Fibroblast of lung (primary cell): ENCODE results near the gene PTPN23.

ENCODE experiments used
- EZH2 ChIP-seq: IDR thresholded peaks from 2 replicates; pipeline ENCODE4 v1.5.1; 2012; ENCODE audit warnings: low read length, control low read depth, mild to moderate bottlenecking; ENCODE audit errors: missing control alignments
- TF ChIP-seq, protein P1 (sequence below), 2 donors: IDR thresholded peaks in 1 of 2; conservative IDR thresholded peaks in 1 of 2; 1 replicate in 1 of 2; 2 replicates in 1 of 2; pipeline ENCODE4 v1.5.1; 2011 to 2012; ENCODE audit warnings: low read length in 2 of 2, control low read depth in 1 of 2, inconsistent platforms in 1 of 2, low read depth in 1 of 2, mild to moderate bottlenecking in 1 of 2

DNA sequence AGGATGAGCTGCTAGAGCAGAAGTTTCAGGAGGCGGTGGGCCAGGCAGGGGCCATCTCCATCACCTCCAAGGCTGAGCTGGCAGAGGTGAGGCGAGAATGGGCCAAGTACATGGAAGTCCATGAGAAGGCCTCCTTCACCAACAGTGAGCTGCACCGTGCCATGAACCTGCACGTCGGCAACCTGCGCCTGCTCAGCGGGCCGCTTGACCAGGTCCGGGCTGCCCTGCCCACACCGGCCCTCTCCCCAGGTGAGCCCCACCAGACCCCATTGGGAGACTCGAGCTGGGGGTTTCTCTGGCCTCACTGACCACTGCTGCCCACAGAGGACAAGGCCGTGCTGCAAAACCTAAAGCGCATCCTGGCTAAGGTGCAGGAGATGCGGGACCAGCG is 28.0 kb downstream of the PTPN23 start:
- TF ChIP-seq, protein P1, sequence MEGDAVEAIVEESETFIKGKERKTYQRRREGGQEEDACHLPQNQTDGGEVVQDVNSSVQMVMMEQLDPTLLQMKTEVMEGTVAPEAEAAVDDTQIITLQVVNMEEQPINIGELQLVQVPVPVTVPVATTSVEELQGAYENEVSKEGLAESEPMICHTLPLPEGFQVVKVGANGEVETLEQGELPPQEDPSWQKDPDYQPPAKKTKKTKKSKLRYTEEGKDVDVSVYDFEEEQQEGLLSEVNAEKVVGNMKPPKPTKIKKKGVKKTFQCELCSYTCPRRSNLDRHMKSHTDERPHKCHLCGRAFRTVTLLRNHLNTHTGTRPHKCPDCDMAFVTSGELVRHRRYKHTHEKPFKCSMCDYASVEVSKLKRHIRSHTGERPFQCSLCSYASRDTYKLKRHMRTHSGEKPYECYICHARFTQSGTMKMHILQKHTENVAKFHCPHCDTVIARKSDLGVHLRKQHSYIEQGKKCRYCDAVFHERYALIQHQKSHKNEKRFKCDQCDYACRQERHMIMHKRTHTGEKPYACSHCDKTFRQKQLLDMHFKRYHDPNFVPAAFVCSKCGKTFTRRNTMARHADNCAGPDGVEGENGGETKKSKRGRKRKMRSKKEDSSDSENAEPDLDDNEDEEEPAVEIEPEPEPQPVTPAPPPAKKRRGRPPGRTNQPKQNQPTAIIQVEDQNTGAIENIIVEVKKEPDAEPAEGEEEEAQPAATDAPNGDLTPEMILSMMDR (conservative IDR thresholded peaks at IDR 0.05 in 1 of 2, IDR thresholded peaks at IDR 0.05 in 1 of 2; ENCODE audit: low read depth in 1 of 2, low read length in 2 of 2): no peak
- no peak for TF ChIP-seq EZH2
